ENCODE data around the gene MAZ. TPM values are rescaled to one million over a fixed set of nuclear protein-coding genes. Genes with fewer than 3 reads are reported as not detected.
"Not testable (repeated sequence)": the region's sequence is repeated elsewhere in the genome, so short reads cannot be mapped to it uniquely, and the experiment has no call there.

MAZ gene
- total and polyA plus RNA-seq, 7 experiments from 2014 or later, result 36.9 to 424 (median 202) TPM

DNA sequence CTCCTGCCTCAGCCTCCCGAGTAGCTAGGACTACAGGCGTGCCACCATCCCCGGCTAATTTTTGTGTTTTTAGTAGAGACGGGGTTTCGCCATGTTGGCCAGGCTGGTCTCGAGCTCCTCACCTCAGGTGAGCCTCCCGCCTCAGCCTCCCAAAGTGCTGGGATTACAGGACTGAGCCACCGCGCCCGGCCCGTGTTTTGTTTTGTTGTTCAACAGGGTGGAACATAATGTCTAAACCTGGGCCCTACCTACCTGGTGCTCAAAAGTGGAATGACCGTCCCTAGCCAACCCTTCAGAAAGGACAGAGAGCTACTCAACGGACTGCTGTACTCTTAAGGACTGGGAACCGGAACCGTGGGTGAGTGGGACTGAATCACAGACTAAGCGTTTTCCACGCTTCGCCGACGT, 16.6 kb upstream of the MAZ start:
- no peaks in the 10 kb centered on the region for H3K9me3 ChIP-seq (ENCODE audit: control insufficient read depth in 2 of 3, low read length in 3 of 3)
- H3K36me3 ChIP-seq (ENCODE audit: control insufficient read depth in 2 of 3, insufficient read depth in 3 of 3, low read length in 3 of 3), result peaks cover 0 to 4% (median 0%) of the 10 kb centered on the region in 3 experiments
- H3K4me3 ChIP-seq (ENCODE audit: low read length), result peak overlapping the region; percentile 64
- H3K4me1 ChIP-seq (ENCODE audit: control insufficient read depth in 2 of 2, insufficient read depth in 2 of 2, low read length in 2 of 2), result peaks cover 23 to 31% of the 10 kb centered on the region in 2 donors
- Mint-ChIP-seq H3K9me3 (peaks cover 0 to 4% (median 0%) of the 10 kb centered on the region in 11 donors), H3K4me1 (peaks cover 29 to 61% (median 52%) of the 10 kb centered on the region in 7 donors), H3K36me3 (peaks cover 0 to 16% (median 4%) of the 10 kb centered on the region in 5 donors), H3K27me3 (peaks cover 0 to 2% (median 0%) of the 10 kb centered on the region in 5 donors), H3K27ac (peak overlapping the region; percentile 93 to 99 (median 99)), H3K4me3 (peak overlapping the region; percentile 92 to 100 (median 98))
- intact Hi-C loops (cut with micrococcal nuclease), result loop anchor here (1.0 to 2.0 kb wide), 15 partner anchors 16 to 207 kb away; partner anchors contain the start of genes CDIPT (in 2 of the 2), PAGR1 (in 2 of the 2), INO80E (in 1 of the 2) and MVP (in 1 of the 2)
- ATAC-seq (no peak), DNase-seq (no peak)
- H3K27ac ChIP-seq (ENCODE audit: low read depth, low read length), result peak overlapping the region; percentile 78
- ChIA-PET POLR2A (interaction anchor here (0.6 to 8.8 kb wide), 31 partner anchors 9 to 395 kb away, joined by 3 to 158 read pairs (median 7); partner anchors contain the start of genes ALDOA, C16orf54, MAZ and MVP), CTCF (interaction anchor here (0.6 to 4.2 kb wide), 20 partner anchors 14 to 860 kb away, joined by 3 to 40 read pairs (median 4); partner anchors contain the start of genes C16orf54 and PAGR1)
- no peaks in the 10 kb centered on the region for H3K27me3 ChIP-seq (ENCODE audit: control insufficient read depth in 2 of 2, insufficient read depth in 2 of 2, low read length in 2 of 2)

DNA sequence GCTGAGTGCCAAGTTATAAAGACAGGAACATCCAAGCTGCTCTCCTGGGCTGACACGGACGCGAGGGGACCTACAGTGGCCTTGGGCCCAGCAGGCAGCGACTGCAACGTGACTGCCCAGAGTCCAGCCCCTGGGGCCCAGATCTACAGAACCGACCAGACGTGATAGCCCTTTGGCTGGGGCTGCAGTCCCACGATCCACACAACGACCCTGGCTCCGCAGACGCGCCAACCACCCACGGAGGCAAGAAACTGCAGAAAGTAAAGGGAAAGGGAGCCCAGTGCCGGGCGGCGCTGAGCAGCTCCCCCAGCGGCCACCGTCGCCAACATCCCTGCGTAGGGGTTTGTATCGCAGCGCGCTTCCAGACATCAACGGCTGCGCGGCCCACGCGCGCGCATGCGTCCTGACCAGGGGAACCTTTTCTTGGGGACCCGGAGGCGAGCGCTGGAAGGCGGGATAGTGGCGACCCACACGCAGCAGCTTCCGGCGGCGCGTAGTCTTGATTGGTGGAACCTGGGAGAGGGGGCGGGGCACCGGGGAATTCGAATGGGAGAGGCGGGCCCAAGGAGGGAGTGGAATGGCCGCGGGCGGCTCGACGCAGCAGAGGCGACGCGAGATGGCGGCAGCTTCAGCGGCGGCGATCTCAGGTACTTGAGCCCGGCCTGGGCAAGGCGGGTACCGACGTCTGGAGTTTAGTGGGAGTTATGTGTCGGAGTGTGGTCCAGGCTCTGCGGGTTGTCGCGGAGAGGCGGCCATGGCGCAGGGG, 16.0 kb upstream of the MAZ start, which contains the start of gene KIF22:
KIF22 (plus strand) TSS at position 569 of the 766 bp plus-strand sequence; CDS start at position 578, 9 bp downstream.
- peak; percentile 98 to 100 (median 100) for DNase-seq
- ChIA-PET CTCF (interaction anchor here (0.6 to 4.2 kb wide), 22 partner anchors 14 to 860 kb away, joined by 3 to 40 read pairs (median 4); partner anchors contain the start of genes C16orf54, MVP and PAGR1), POLR2A (interaction anchor here (0.6 to 8.8 kb wide), 36 partner anchors 10 to 394 kb away, joined by 3 to 158 read pairs (median 6); partner anchors contain the start of genes ALDOA, C16orf54, HIRIP3 and INO80E)
- peak within 1 kb of the TSS; percentile 83 for H3K4me3 ChIP-seq (ENCODE audit: low read length)
- H3K27ac ChIP-seq (ENCODE audit: low read depth, low read length), result peak within 1 kb of the TSS; percentile 88
- Mint-ChIP-seq H3K36me3 (peaks cover 0 to 18% (median 4%) of the 10 kb centered on the region in 5 donors), H3K27ac (peak within 1 kb of the TSS; percentile 93 to 99 (median 99)), H3K9me3 (peaks cover 0 to 3% (median 0%) of the 10 kb centered on the region in 11 donors), H3K27me3 (peaks cover 0 to 2% (median 0%) of the 10 kb centered on the region in 5 donors), H3K4me1 (peaks cover 23 to 59% (median 46%) of the 10 kb centered on the region in 7 donors), H3K4me3 (peak within 1 kb of the TSS; percentile 92 to 100 (median 98))
- peaks cover 0 to 4% (median 0%) of the 10 kb centered on the region in 3 experiments for H3K36me3 ChIP-seq (ENCODE audit: control insufficient read depth in 2 of 3, insufficient read depth in 3 of 3, low read length in 3 of 3)
- intact Hi-C loops (cut with micrococcal nuclease), result loop anchor here (1.0 to 2.0 kb wide), 15 partner anchors 15 to 206 kb away; partner anchors contain the start of genes CDIPT (in 2 of the 2), PAGR1 (in 2 of the 2), INO80E (in 1 of the 2) and MVP (in 1 of the 2)
- no peaks in the 10 kb centered on the region for H3K27me3 ChIP-seq (ENCODE audit: control insufficient read depth in 2 of 2, insufficient read depth in 2 of 2, low read length in 2 of 2)
- peak; percentile 98 for ATAC-seq
- H3K4me1 ChIP-seq (ENCODE audit: control insufficient read depth in 2 of 2, insufficient read depth in 2 of 2, low read length in 2 of 2), result peaks cover 21 to 29% of the 10 kb centered on the region in 2 donors
- no peaks in the 10 kb centered on the region for H3K9me3 ChIP-seq (ENCODE audit: control insufficient read depth in 2 of 3, low read length in 3 of 3)

- ChIA-PET POLR2A (interaction anchor here (0.7 to 8.8 kb wide), 26 partner anchors 11 to 393 kb away, joined by 3 to 158 read pairs (median 10); partner anchors contain the start of genes C16orf54, HIRIP3, INO80E and MAZ), CTCF (interaction anchor here (0.6 to 4.2 kb wide), 13 partner anchors 13 to 93 kb away, joined by 3 to 40 read pairs (median 6); partner anchors contain the start of gene MVP)
- peaks cover 0 to 4% (median 0%) of the 10 kb centered on the region in 3 experiments for H3K36me3 ChIP-seq (ENCODE audit: control insufficient read depth in 2 of 3, insufficient read depth in 3 of 3, low read length in 3 of 3)
- H3K27me3 Mint-ChIP-seq, result peaks cover 0 to 2% (median 0%) of the 10 kb centered on the region in 5 donors
- H3K36me3 Mint-ChIP-seq, result peaks cover 0 to 18% (median 4%) of the 10 kb centered on the region in 5 donors
- no peaks in the 10 kb centered on the region for H3K27me3 ChIP-seq (ENCODE audit: control insufficient read depth in 2 of 2, insufficient read depth in 2 of 2, low read length in 2 of 2)
- H3K27ac Mint-ChIP-seq, result peak overlapping the region; percentile 93 to 99 (median 99)
- H3K4me3 ChIP-seq (ENCODE audit: low read length), result peak overlapping the region; percentile 83
- peak overlapping the region; percentile 88 for H3K27ac ChIP-seq (ENCODE audit: low read depth, low read length)
- ATAC-seq, result no peak
- H3K9me3 Mint-ChIP-seq, result peaks cover 0 to 3% (median 0%) of the 10 kb centered on the region in 11 donors
- peak in 1 of 9 donors; percentile 18 for DNase-seq
- peaks cover 23 to 55% (median 42%) of the 10 kb centered on the region in 7 donors for H3K4me1 Mint-ChIP-seq
- H3K4me1 ChIP-seq (ENCODE audit: control insufficient read depth in 2 of 2, insufficient read depth in 2 of 2, low read length in 2 of 2), result peaks cover 17 to 29% of the 10 kb centered on the region in 2 donors
- H3K9me3 ChIP-seq (ENCODE audit: control insufficient read depth in 2 of 3, low read length in 3 of 3), result no peaks in the 10 kb centered on the region
- intact Hi-C loops (cut with micrococcal nuclease), result loop anchor here (1.0 to 2.0 kb wide), 15 partner anchors 14 to 205 kb away; partner anchors contain the start of genes CDIPT (in 2 of the 2), PAGR1 (in 2 of the 2), INO80E (in 1 of the 2) and MVP (in 1 of the 2)
- H3K4me3 Mint-ChIP-seq, result peak overlapping the region; percentile 92 to 100 (median 98)
Observed at GRCh38 chr16:29790949-29791844, 15.1 kb upstream of the MAZ start.

- peaks cover 0 to 2% (median 0%) of the 10 kb centered on the region in 5 donors for H3K27me3 Mint-ChIP-seq
- H3K27ac Mint-ChIP-seq, result peak overlapping the region; percentile 93 to 99 (median 99)
- intact Hi-C loops (cut with micrococcal nuclease), result loop anchor here (2.0 kb wide), 4 partner anchors 53 to 81 kb away; no protein-coding TSS in a partner anchor
- DNase-seq (no peak), ATAC-seq (no peak)
- peaks cover 0 to 23% (median 7%) of the 10 kb centered on the region in 5 donors for H3K36me3 Mint-ChIP-seq
- Histone ChIP-seq H3K9me3 (ENCODE audit: control insufficient read depth in 2 of 3, low read length in 3 of 3) (no peaks in the 10 kb centered on the region), H3K36me3 (ENCODE audit: control insufficient read depth in 2 of 3, insufficient read depth in 3 of 3, low read length in 3 of 3) (peaks cover 0 to 10% (median 0%) of the 10 kb centered on the region in 3 experiments), H3K27me3 (ENCODE audit: control insufficient read depth in 2 of 2, insufficient read depth in 2 of 2, low read length in 2 of 2) (no peaks in the 10 kb centered on the region), H3K4me3 (ENCODE audit: low read length) (peak overlapping the region; percentile 83), H3K27ac (ENCODE audit: low read depth, low read length) (peak overlapping the region; percentile 88), H3K4me1 (ENCODE audit: control insufficient read depth in 2 of 2, insufficient read depth in 2 of 2, low read length in 2 of 2) (peaks cover 17 to 29% of the 10 kb centered on the region in 2 donors)
- POLR2A ChIA-PET, result interaction anchor here (0.6 to 8.8 kb wide), 11 partner anchors 10 to 182 kb away, joined by 3 to 158 read pairs (median 16); partner anchors contain the start of genes MAZ, PRRT2 and TAOK2
- peak overlapping the region; percentile 92 to 100 (median 98) for H3K4me3 Mint-ChIP-seq
- H3K4me1 Mint-ChIP-seq, result peaks cover 23 to 55% (median 45%) of the 10 kb centered on the region in 7 donors
- CTCF ChIA-PET, result interaction anchor here (0.6 to 4.2 kb wide), 2 partner anchors 12 to 25 kb away, joined by 4 to 28 read pairs; no protein-coding TSS in a partner anchor
- H3K9me3 Mint-ChIP-seq, result no peaks in the 10 kb centered on the region
Observed at GRCh38 chr16:29791845-29792807, 14.2 kb upstream of the MAZ start.

- H3K9me3 Mint-ChIP-seq; H3K9me3 ChIP-seq (ENCODE audit: control insufficient read depth in 2 of 3, low read length in 3 of 3); intact Hi-C loops (cut with micrococcal nuclease); H3K27me3 ChIP-seq (ENCODE audit: control insufficient read depth in 2 of 2, insufficient read depth in 2 of 2, low read length in 2 of 2); H3K27ac ChIP-seq (ENCODE audit: low read depth, low read length); H3K27me3 Mint-ChIP-seq; ATAC-seq; H3K4me3 ChIP-seq (ENCODE audit: low read length); DNase-seq: not testable (repeated sequence)
- peaks cover 0 to 20% (median 2%) of the 10 kb centered on the region in 3 experiments for H3K36me3 ChIP-seq (ENCODE audit: control insufficient read depth in 2 of 3, insufficient read depth in 3 of 3, low read length in 3 of 3)
- ChIA-PET CTCF (interaction anchor here (0.7 kb wide), 1 partner anchor 15 kb away, joined by 3 read pairs; no protein-coding TSS in a partner anchor), POLR2A (interaction anchor here (0.6 to 8.8 kb wide), 8 partner anchors 9 to 92 kb away, joined by 3 to 158 read pairs (median 5); partner anchors contain the start of gene MAZ)
- H3K4me1 ChIP-seq (ENCODE audit: control insufficient read depth in 2 of 2, insufficient read depth in 2 of 2, low read length in 2 of 2), result peaks cover 17 to 29% of the 10 kb centered on the region in 2 donors
- Mint-ChIP-seq H3K36me3 (peaks cover 5 to 29% (median 14%) of the 10 kb centered on the region in 5 donors), H3K27ac (peak overlapping the region in 2 of 9 donors; percentile 11 to 74), H3K4me3 (peak overlapping the region in 4 of 10 donors; percentile 43 to 100 (median 82)), H3K4me1 (peaks cover 26 to 55% (median 45%) of the 10 kb centered on the region in 7 donors)
Observed at GRCh38 chr16:29793153-29793552, 13.2 kb upstream of the MAZ start.
